GM18861 (cell line): ENCODE measurements around the gene DAGLB.

Experiments used
- ATAC-seq: cut with Tn5 transposase; IDR thresholded peaks from one replicate; pipeline ENCODE4 v1.9.1; 2021; ENCODE audit not compliant: unreplicated experiment

DAGLB gene, protein sequence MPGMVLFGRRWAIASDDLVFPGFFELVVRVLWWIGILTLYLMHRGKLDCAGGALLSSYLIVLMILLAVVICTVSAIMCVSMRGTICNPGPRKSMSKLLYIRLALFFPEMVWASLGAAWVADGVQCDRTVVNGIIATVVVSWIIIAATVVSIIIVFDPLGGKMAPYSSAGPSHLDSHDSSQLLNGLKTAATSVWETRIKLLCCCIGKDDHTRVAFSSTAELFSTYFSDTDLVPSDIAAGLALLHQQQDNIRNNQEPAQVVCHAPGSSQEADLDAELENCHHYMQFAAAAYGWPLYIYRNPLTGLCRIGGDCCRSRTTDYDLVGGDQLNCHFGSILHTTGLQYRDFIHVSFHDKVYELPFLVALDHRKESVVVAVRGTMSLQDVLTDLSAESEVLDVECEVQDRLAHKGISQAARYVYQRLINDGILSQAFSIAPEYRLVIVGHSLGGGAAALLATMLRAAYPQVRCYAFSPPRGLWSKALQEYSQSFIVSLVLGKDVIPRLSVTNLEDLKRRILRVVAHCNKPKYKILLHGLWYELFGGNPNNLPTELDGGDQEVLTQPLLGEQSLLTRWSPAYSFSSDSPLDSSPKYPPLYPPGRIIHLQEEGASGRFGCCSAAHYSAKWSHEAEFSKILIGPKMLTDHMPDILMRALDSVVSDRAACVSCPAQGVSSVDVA

GRCh38 chr7:6447581-6448199 lies at the start of gene DAGLB:
DAGLB (minus strand) TSS chr7:6447954; CDS start chr7:6447842, 112 bp downstream.
- peak; percentile 65 for ATAC-seq

GRCh38 chr7:6497637-6497905 lies 49.8 kb upstream of the DAGLB start:
- ATAC-seq = no peak

- no peak for ATAC-seq
These were observed 49.3 kb upstream of the DAGLB start for GRCh38 chr7:6496842-6497636.

DNA sequence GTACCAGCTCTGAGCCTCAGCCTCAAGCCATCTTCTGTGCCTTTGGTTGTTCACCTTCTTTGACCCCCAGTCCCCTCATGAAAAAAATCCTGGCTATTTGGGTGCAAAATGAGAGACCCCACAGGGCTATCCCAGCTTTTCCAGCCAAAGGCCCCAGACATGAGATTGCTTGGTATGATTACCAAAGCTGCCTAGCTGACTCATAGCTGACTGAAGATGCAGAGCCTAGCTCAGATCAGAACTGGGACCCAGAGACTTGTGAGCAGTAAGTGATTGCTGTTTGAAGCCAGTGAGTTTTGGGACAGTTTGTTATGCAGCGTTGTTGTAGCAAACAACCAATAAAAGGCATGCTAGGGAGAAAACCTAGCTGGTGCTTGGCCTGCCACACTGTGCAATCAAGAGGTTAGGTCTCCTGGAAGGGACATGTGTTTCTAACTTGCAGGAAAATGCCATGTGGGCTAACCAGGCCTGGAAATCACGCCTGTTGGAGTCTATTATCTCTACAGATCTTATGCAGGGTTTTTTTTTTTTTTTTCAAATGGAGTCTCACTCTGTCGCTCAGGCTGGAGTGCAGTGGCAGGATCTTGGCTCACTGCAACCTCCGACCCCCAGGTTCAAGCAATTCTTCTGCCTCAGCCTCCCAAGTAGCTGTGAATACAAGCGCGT lies 48.0 kb upstream of the DAGLB start:
- ATAC-seq = no peak

DNA sequence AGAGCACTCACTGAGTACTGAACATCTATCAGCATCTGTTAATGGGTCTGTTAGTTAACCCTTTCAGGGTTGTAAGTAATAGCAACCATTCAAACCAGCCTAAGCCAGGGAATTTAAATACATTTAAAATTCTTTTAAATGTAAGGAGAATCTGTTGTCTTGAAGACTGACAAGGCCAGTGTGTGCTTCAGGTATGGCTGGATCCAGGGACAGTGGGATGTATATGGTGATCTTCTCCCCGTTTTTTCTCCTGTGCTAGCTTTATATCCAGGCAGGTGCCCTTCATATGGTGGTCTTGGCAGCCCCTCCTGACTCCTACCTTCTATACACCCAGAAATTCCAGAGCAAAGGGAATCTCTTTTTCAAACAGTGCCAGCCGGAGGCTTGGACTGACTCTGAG lies 46.6 kb upstream of the DAGLB start:
- no peak for ATAC-seq

- no peak for ATAC-seq
These were observed 43.4 kb upstream of the DAGLB start for GRCh38 chr7:6491194-6491593.

DNA sequence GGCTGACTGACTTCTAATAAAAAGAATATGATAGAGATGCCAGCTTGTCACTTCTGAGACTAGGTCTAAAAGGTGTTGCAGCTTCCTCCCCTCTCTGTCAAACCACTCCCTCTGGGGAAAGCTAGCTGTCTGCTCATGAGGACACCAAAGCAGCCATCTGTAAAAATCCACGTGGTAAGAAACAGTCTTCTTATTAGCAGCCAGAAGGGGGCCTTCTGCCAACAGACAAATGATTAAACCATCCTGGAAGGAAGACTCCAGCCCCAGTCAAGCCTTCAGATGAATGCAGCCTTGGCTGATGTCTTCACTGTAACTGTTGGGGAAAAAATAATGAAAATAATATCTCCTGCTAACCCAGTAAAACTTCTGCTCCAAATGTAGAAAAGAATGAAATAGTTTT lies 41.9 kb upstream of the DAGLB start:
- ATAC-seq = no peak

GRCh38 chr7:6487184-6487545 lies 39.4 kb upstream of the DAGLB start:
- ATAC-seq = no peak

GRCh38 chr7:6486438-6487183 lies 38.9 kb upstream of the DAGLB start:
- ATAC-seq = no peak

DNA sequence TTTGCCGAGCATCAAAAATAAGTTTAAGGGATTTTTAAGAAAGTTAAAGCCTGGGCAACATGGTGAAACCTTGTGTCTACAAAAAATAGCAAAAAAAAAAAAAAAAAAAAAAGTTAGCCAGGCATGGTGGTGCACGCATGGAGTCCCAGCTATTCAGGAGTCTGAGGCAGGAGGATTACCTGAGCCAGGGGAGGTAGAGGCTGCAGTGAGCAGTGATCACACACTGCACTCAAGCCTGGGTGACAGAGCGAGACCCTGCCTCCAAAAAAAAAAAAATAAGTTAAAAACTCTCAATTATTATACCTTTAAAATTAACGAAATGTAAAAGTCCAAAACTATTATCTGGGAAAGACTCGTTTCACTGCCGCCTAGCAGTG lies 35.0 kb upstream of the DAGLB start:
- no peak for ATAC-seq

DNA sequence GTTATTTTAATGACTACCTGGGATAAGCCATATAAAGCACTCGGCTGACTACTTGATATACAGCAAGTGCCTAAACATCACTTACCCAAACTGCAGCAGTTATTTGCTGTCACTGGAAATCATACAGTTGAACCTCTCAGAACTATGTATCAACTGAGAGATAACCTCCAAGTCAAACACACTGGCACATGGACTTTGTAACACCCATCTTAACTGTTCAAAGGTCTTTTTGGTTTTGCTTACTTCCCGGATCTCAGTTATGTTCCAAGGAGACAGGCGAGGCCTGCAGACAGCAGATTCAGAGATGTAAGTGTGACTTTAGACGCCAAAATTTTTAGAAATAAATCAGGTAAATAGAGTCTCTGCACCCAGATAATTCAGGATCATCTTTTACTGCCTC lies 34.6 kb upstream of the DAGLB start:
- ATAC-seq = no peak

DNA sequence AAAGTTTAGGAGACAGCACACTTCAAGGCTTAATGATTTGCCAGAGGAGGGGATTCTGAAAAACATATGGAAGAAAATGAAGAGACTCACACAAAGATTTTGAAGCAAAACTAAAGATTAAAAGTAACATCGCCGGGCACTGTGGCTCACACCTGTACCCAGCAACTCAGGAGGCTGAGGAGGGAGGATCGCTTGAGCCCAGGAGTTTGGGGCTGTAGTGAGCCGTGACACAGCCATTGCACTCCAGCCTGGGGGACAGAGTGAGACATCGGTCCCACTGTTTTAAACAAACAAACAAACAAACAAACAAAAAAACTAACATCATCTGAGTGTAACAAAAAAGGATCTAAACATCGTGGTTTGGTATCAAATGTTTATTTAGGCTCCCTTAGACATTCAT lies 33.7 kb upstream of the DAGLB start:
- ATAC-seq = no peak

- ATAC-seq = no peak
These were observed 32.5 kb upstream of the DAGLB start for GRCh38 chr7:6480323-6480660.

DNA sequence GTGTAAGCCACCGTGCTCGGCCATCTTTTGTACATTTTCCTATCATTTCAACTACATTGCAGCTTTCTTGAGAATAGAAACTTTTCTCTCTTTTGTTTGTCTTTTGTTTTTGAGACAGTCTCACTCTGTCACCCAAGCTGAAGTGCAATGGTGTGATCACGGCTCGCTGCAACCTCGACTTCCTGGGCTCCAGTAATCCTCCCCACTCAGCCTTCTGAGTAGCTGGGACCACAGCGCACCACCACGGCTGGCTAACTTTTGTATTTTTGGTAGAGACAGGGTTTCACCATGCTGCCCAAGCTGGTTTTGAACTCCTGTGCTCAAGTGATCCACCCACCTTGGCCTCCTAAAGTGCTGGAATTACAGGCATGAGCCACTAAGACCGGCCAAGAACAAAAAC lies 31.3 kb upstream of the DAGLB start:
- ATAC-seq = no peak

- ATAC-seq = no peak
These were observed 30.4 kb upstream of the DAGLB start for GRCh38 chr7:6478186-6478585.

DNA sequence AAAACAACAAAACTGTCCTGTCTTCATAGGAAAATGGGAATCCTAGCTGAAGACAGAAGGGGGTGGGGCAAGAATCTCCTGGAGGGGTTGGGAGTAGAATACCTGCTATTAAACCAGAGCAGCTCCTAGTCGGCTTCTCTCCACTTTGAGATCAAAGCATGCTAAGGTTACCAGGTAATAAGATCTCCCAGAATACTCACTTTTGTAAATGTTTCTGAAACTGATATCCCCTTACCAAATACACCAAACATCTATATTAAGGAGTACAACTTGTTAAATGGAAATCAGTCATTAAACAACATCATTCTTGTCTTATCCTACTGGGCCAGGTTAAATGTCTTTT lies 29.5 kb upstream of the DAGLB start:
- no peak for ATAC-seq

- no peak for ATAC-seq
These were observed 29.0 kb upstream of the DAGLB start for GRCh38 chr7:6476596-6477317.

DNA sequence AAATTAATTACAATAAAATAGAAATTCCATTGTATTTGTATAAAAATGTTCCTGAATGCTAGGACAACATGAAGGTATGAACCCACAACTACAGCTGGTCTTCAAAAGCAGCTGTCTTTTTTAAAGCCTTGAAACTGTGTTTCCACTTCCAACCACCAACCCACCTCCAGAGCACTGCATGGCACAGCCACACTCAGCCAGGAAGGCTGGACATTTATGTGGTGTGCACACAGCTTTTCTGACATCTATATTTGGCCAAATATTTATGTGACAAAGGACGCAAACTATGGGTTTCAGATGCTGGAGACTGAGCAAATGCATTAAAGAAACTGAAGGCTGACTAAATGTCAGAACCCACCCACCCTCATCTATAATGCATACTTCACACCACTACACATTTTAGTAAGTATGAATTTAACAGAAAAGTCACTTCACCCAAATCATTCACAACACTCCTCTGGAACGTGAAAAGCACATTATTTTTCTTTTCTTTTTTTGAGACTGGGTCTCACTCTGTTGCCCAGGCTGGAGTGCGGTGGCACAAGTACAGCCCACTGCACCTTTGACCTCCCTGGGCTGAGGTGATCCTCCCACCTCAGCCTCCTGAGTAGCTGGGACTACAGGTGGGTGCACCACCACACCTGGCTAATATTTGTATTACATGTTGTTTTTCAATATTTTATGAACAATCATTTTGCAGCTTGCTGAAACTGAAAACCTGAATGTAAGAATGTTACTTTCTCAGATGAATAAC lies 27.9 kb upstream of the DAGLB start:
- ATAC-seq = no peak

- no peak for ATAC-seq
These were observed 18.1 kb upstream of the DAGLB start for GRCh38 chr7:6465862-6466261.
